Measurements from ENCODE around the gene CPN2.

The CPN2 gene

GRCh38 chr3:194342861-194343560 lies 8.1 kb downstream of the CPN2 start:
- H4K8ac ChIP-seq (ENCODE audit: low read length): no peak overlapping the region
- H2BK5ac ChIP-seq (ENCODE audit: low read depth, low read length, poor library complexity, severe bottlenecking): no peak overlapping the region
- WGBS: 92% methylated on average over 5 of the region's 9 CpGs
- H3K4ac ChIP-seq (ENCODE audit: low read depth in 1 of 2, low read length in 2 of 2): no peak overlapping the region
- peaks cover 38 to 53% of the 10 kb centered on the region in 2 experiments for H3K27me3 ChIP-seq (ENCODE audit: control insufficient read depth in 1 of 2, insufficient read depth in 1 of 2, low read length in 2 of 2)
- H2AFZ ChIP-seq (ENCODE audit: low read depth, low read length): no peak overlapping the region
- no peak overlapping the region for H2BK120ac ChIP-seq (ENCODE audit: low read depth, low read length)
- H3K18ac ChIP-seq (ENCODE audit: low read depth in 1 of 2, low read length in 2 of 2): no peak overlapping the region
- no peak for DNase-seq
- H3K9me3 ChIP-seq (ENCODE audit: control insufficient read depth, low read length): no peaks in the 10 kb centered on the region
- no peak overlapping the region for H3K9ac ChIP-seq (ENCODE audit: low read length)
- no peak overlapping the region for H3K27ac ChIP-seq (ENCODE audit: low read length, poor library complexity, severe bottlenecking)
- no peaks in the 10 kb centered on the region for H3K79me1 ChIP-seq (replicated peaks; ENCODE audit: low read length, poor library complexity, severe bottlenecking)
- no peak overlapping the region for H2AK5ac ChIP-seq (ENCODE audit: low read length, severe bottlenecking)
- no peak overlapping the region for H3K4me2 ChIP-seq (ENCODE audit: low read length, poor library complexity, severe bottlenecking)
- no peak overlapping the region for H4K91ac ChIP-seq (ENCODE audit: low read length)
- H3K23ac ChIP-seq (ENCODE audit: low read length in 2 of 2): no peak overlapping the region
- no peak overlapping the region for H3K14ac ChIP-seq (ENCODE audit: low read length in 2 of 2)
- H2BK15ac ChIP-seq (ENCODE audit: low read depth, poor library complexity, severe bottlenecking): no peak overlapping the region
- no peaks in the 10 kb centered on the region for H3K36me3 ChIP-seq (ENCODE audit: control insufficient read depth in 1 of 2, insufficient read depth in 2 of 2, low read depth in 1 of 2, low read length in 2 of 2)
- no peak overlapping the region for H2BK12ac ChIP-seq (ENCODE audit: low read length in 2 of 2)
- H3K4me1 ChIP-seq (ENCODE audit: control insufficient read depth, insufficient read depth, low read depth, low read length): peaks cover 6% of the 10 kb centered on the region
- H3K4me3 ChIP-seq (ENCODE audit: insufficient read depth in 1 of 2, low read depth in 1 of 2, low read length in 2 of 2): no peak overlapping the region

- Histone ChIP-seq H3K4me3 (ENCODE audit: insufficient read depth in 1 of 2, low read depth in 1 of 2, low read length in 2 of 2) (no peak overlapping the region), H3K14ac (ENCODE audit: low read length in 2 of 2) (peak overlapping the region in 1 of 2 experiments; percentile 2), H3K9me3 (ENCODE audit: control insufficient read depth, low read length) (no peaks in the 10 kb centered on the region), H2BK15ac (ENCODE audit: low read depth, poor library complexity, severe bottlenecking) (no peak overlapping the region), H3K23ac (ENCODE audit: low read length in 2 of 2) (no peak overlapping the region), H2BK12ac (ENCODE audit: low read length in 2 of 2) (no peak overlapping the region), H3K4ac (ENCODE audit: low read depth in 1 of 2, low read length in 2 of 2) (no peak overlapping the region), H3K79me1 (replicated peaks; ENCODE audit: low read length, poor library complexity, severe bottlenecking) (no peaks in the 10 kb centered on the region), H2AFZ (ENCODE audit: low read depth, low read length) (no peak overlapping the region), H4K91ac (ENCODE audit: low read length) (no peak overlapping the region), H3K27me3 (ENCODE audit: control insufficient read depth in 1 of 2, insufficient read depth in 1 of 2, low read length in 2 of 2) (peaks cover 44 to 49% of the 10 kb centered on the region in 2 experiments), H3K4me1 (ENCODE audit: control insufficient read depth, insufficient read depth, low read depth, low read length) (peaks cover 2% of the 10 kb centered on the region), H2BK5ac (ENCODE audit: low read depth, low read length, poor library complexity, severe bottlenecking) (no peak overlapping the region), H3K36me3 (ENCODE audit: control insufficient read depth in 1 of 2, insufficient read depth in 2 of 2, low read depth in 1 of 2, low read length in 2 of 2) (no peaks in the 10 kb centered on the region), H3K4me2 (ENCODE audit: low read length, poor library complexity, severe bottlenecking) (no peak overlapping the region), H2BK120ac (ENCODE audit: low read depth, low read length) (no peak overlapping the region), H3K27ac (ENCODE audit: low read length, poor library complexity, severe bottlenecking) (no peak overlapping the region), H4K8ac (ENCODE audit: low read length) (no peak overlapping the region), H3K9ac (ENCODE audit: low read length) (no peak overlapping the region), H3K18ac (ENCODE audit: low read depth in 1 of 2, low read length in 2 of 2) (no peak overlapping the region), H2AK5ac (ENCODE audit: low read length, severe bottlenecking) (no peak overlapping the region)
- no peak for DNase-seq
- WGBS: 82% methylated on average over 24 of the region's 24 CpGs
These were observed 10.2 kb downstream of the CPN2 start for GRCh38 chr3:194340757-194341400.

GRCh38 chr3:194339840-194340239 lies 11.3 kb downstream of the CPN2 start:
- Histone ChIP-seq H2AFZ (ENCODE audit: low read depth, low read length) (no peak overlapping the region), H3K36me3 (ENCODE audit: control insufficient read depth in 1 of 2, insufficient read depth in 2 of 2, low read depth in 1 of 2, low read length in 2 of 2) (no peaks in the 10 kb centered on the region), H3K27me3 (ENCODE audit: control insufficient read depth in 1 of 2, insufficient read depth in 1 of 2, low read length in 2 of 2) (peaks cover 39 to 40% of the 10 kb centered on the region in 2 experiments), H3K23ac (ENCODE audit: low read length in 2 of 2) (no peak overlapping the region), H3K27ac (ENCODE audit: low read length, poor library complexity, severe bottlenecking) (no peak overlapping the region), H3K9ac (ENCODE audit: low read length) (no peak overlapping the region), H2BK5ac (ENCODE audit: low read depth, low read length, poor library complexity, severe bottlenecking) (no peak overlapping the region), H3K4ac (ENCODE audit: low read depth in 1 of 2, low read length in 2 of 2) (no peak overlapping the region), H2BK15ac (ENCODE audit: low read depth, poor library complexity, severe bottlenecking) (no peak overlapping the region), H2AK5ac (ENCODE audit: low read length, severe bottlenecking) (no peak overlapping the region), H3K4me1 (ENCODE audit: control insufficient read depth, insufficient read depth, low read depth, low read length) (peaks cover 2% of the 10 kb centered on the region), H2BK120ac (ENCODE audit: low read depth, low read length) (no peak overlapping the region), H3K4me3 (ENCODE audit: insufficient read depth in 1 of 2, low read depth in 1 of 2, low read length in 2 of 2) (no peak overlapping the region), H3K14ac (ENCODE audit: low read length in 2 of 2) (no peak overlapping the region), H3K18ac (ENCODE audit: low read depth in 1 of 2, low read length in 2 of 2) (no peak overlapping the region), H3K79me1 (replicated peaks; ENCODE audit: low read length, poor library complexity, severe bottlenecking) (no peaks in the 10 kb centered on the region), H4K91ac (ENCODE audit: low read length) (no peak overlapping the region), H4K8ac (ENCODE audit: low read length) (no peak overlapping the region), H3K9me3 (ENCODE audit: control insufficient read depth, low read length) (no peaks in the 10 kb centered on the region), H2BK12ac (ENCODE audit: low read length in 2 of 2) (no peak overlapping the region), H3K4me2 (ENCODE audit: low read length, poor library complexity, severe bottlenecking) (no peak overlapping the region)
- WGBS: 39% methylated on average over 5 of the region's 5 CpGs
- DNase-seq: no peak

GRCh38 chr3:194339356-194339755 lies 11.8 kb downstream of the CPN2 start:
- H2AFZ ChIP-seq (ENCODE audit: low read depth, low read length): no peak overlapping the region
- H3K14ac ChIP-seq (ENCODE audit: low read length in 2 of 2): no peak overlapping the region
- H2BK120ac ChIP-seq (ENCODE audit: low read depth, low read length): no peak overlapping the region
- 62% methylated on average over 9 of the region's 9 CpGs for WGBS
- peaks cover 36 to 38% of the 10 kb centered on the region in 2 experiments for H3K27me3 ChIP-seq (ENCODE audit: control insufficient read depth in 1 of 2, insufficient read depth in 1 of 2, low read length in 2 of 2)
- H2BK15ac ChIP-seq (ENCODE audit: low read depth, poor library complexity, severe bottlenecking): no peak overlapping the region
- no peak overlapping the region for H4K8ac ChIP-seq (ENCODE audit: low read length)
- H3K9me3 ChIP-seq (ENCODE audit: control insufficient read depth, low read length): no peaks in the 10 kb centered on the region
- no peaks in the 10 kb centered on the region for H3K36me3 ChIP-seq (ENCODE audit: control insufficient read depth in 1 of 2, insufficient read depth in 2 of 2, low read depth in 1 of 2, low read length in 2 of 2)
- H3K23ac ChIP-seq (ENCODE audit: low read length in 2 of 2): no peak overlapping the region
- no peak overlapping the region for H2BK12ac ChIP-seq (ENCODE audit: low read length in 2 of 2)
- no peak overlapping the region for H4K91ac ChIP-seq (ENCODE audit: low read length)
- H3K18ac ChIP-seq (ENCODE audit: low read depth in 1 of 2, low read length in 2 of 2): no peak overlapping the region
- H3K27ac ChIP-seq (ENCODE audit: low read length, poor library complexity, severe bottlenecking): no peak overlapping the region
- H3K4me1 ChIP-seq (ENCODE audit: control insufficient read depth, insufficient read depth, low read depth, low read length): peaks cover 2% of the 10 kb centered on the region
- H3K4ac ChIP-seq (ENCODE audit: low read depth in 1 of 2, low read length in 2 of 2): no peak overlapping the region
- H3K79me1 ChIP-seq (replicated peaks; ENCODE audit: low read length, poor library complexity, severe bottlenecking): no peaks in the 10 kb centered on the region
- no peak for DNase-seq
- no peak overlapping the region for H3K4me3 ChIP-seq (ENCODE audit: insufficient read depth in 1 of 2, low read depth in 1 of 2, low read length in 2 of 2)
- no peak overlapping the region for H2AK5ac ChIP-seq (ENCODE audit: low read length, severe bottlenecking)
- H3K4me2 ChIP-seq (ENCODE audit: low read length, poor library complexity, severe bottlenecking): no peak overlapping the region
- no peak overlapping the region for H2BK5ac ChIP-seq (ENCODE audit: low read depth, low read length, poor library complexity, severe bottlenecking)
- no peak overlapping the region for H3K9ac ChIP-seq (ENCODE audit: low read length)

Data from mesenchymal stem cell (in vitro differentiated cells and primary cell).